Erythroblast (primary cell): Measurements from ENCODE around the gene CDC42EP4.
"Not testable (repeated sequence)": the region's sequence is repeated elsewhere in the genome, so short reads cannot be mapped to it uniquely, and the experiment has no call there.

Experiments used
- GATA1 ChIP-seq: IDR thresholded peaks from 2 replicates; pipeline ENCODE4 v1.6.1; 2011; ENCODE audit warnings: low read depth, mild to moderate bottlenecking, control low read depth, low read length, moderate library complexity
- POLR2A ChIP-seq: IDR thresholded peaks from 2 replicates; pipeline ENCODE4 v1.6.1; 2011; ENCODE audit warnings: mild to moderate bottlenecking, low read length

DNA sequence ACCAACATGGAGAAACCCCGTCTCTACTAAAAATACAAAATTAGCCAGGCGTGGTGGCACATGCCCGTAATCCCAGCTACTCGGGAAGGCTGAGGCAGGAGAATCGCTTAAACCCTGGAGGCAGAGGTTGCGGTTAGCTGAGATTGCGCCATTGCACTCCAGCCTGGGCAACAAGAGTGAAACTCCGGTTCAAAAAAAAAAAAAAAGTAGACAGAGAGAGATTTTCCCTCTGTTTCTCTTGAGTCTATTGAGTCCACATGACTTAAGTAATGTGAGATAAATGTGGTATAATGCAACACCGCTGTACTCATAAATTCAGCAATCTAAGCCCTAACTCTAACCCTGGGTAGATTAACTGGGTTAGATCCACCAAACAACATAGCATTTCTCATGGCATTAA is 21.6 kb upstream of the CDC42EP4 start:
- not testable (repeated sequence) for TF ChIP-seq POLR2A, GATA1
